Uterus (tissue), 4 donors: ENCODE results near the gene PDGFC. TPM values are rescaled to one million over a fixed set of nuclear protein-coding genes. Genes with fewer than 3 reads are reported as not detected.

Experiments used
- DNase-seq, 2 donors: peaks; one replicate each; pipeline ENCODE4 v3.0.0-alpha.2; 2019 to 2020
- H3K27ac ChIP-seq, 2 donors: fragments of 200-600 bp; sonication (generic); 1 replicate in 1 of 2; 2 replicates in 1 of 2; pipeline ENCODE4 v1.5.1; 2016 to 2018
- H3K27me3 ChIP-seq, 2 donors: fragments of 200-600 bp; sonication (generic); one replicate each; pipeline ENCODE4 v1.5.1; 2018 to 2019; ENCODE audit warnings: control low read depth in 1 of 2
- H3K36me3 ChIP-seq, 2 donors: fragments of 200-600 bp; sonication (generic); one replicate each; pipeline ENCODE4 v1.5.1; 2019; ENCODE audit warnings: control low read depth in 1 of 2
- H3K4me1 ChIP-seq, 2 donors: fragments of 200-600 bp; sonication (generic); one replicate each; pipeline ENCODE4 v1.5.1; 2018 to 2019; ENCODE audit warnings: control low read depth in 1 of 2
- H3K4me3 ChIP-seq, 2 donors: fragments of 200-600 bp; sonication (generic); 1 replicate in 1 of 2; 2 replicates in 1 of 2; pipeline ENCODE4 v1.5.1; 2018 to 2019; ENCODE audit warnings: mild to moderate bottlenecking in 1 of 2
- H3K9me3 ChIP-seq, 2 donors: fragments of 200-600 bp; sonication (generic); one replicate each; pipeline ENCODE4 v1.5.1; 2019; ENCODE audit warnings: control low read depth in 1 of 2
- CTCF ChIP-seq, 4 experiments: fragments of 200-600 bp in 2 of 4; fragments of 450-650 bp in 2 of 4; sonication (generic) in 2 of 4; IDR thresholded peaks; one replicate each; pipeline ENCODE4 v1.5.1; 2016 to 2019; ENCODE audit warnings: antibody characterized with exemption in 4 of 4, mild to moderate bottlenecking in 2 of 4, moderate library complexity in 1 of 4
- POLR2A ChIP-seq, 2 donors: fragments of 450-650 bp; IDR thresholded peaks; one replicate each; pipeline ENCODE4 v1.6.1; 2016; ENCODE audit warnings: antibody characterized with exemption in 2 of 2, mild to moderate bottlenecking in 1 of 2, moderate library complexity in 1 of 2
- intact Hi-C: fragments of 100-400 bp; cut with DNase I; formaldehyde crosslinking; loops from one replicate; pipeline ENCODE4 v1.15.1; 2023; ENCODE audit warnings: low total_unique reads
- total RNA-seq, 4 donors: library from RNA; depleted of rRNA in 3 of 4; stranded (reverse); fragments of >200 nt in 3 of 4; gene quantifications; one replicate each; pipeline versions ENCODE4 v1.1.0 to v1.2.4, GENCODE V29; 2014 to 2023
- donor health status: DM: yes; HTN: yes; CAD: no.

PDGFC gene
- total RNA-seq, 4 donors from 2014 or later: 22.5 to 103 (median 70.2) TPM

GRCh38 chr4:156969911-156970310 lies 1.7 kb downstream of the PDGFC start:
- H3K27ac ChIP-seq: peak overlapping the region; percentile 89 to 95
- no peaks in the 10 kb centered on the region for H3K27me3 ChIP-seq
- H3K36me3 ChIP-seq: no peaks in the 10 kb centered on the region
- H3K9me3 ChIP-seq: no peaks in the 10 kb centered on the region
- TF ChIP-seq POLR2A (IDR thresholded peaks at IDR 0.05) (no peak), CTCF (IDR thresholded peaks at IDR 0.05) (no peak)
- peak overlapping the region; percentile 69 to 70 for H3K4me3 ChIP-seq
- H3K4me1 ChIP-seq: peaks cover 0 to 6% of the 10 kb centered on the region in 2 donors
- DNase-seq: no peak
- intact Hi-C loops: no loop called here

- Histone ChIP-seq H3K36me3 (no peaks in the 10 kb centered on the region), H3K27me3 (no peaks in the 10 kb centered on the region), H3K9me3 (no peaks in the 10 kb centered on the region), H3K4me3 (peak overlapping the region; percentile 69 to 70), H3K27ac (peak overlapping the region; percentile 89 to 95), H3K4me1 (peaks cover 0 to 6% of the 10 kb centered on the region in 2 donors)
- intact Hi-C loops: no loop called here
- no peak for DNase-seq
- TF ChIP-seq CTCF (IDR thresholded peaks at IDR 0.05): no peak
- TF ChIP-seq POLR2A (IDR thresholded peaks at IDR 0.05): no peak
Measured at GRCh38 chr4:156969101-156969500, 2.5 kb downstream of the PDGFC start.

- Histone ChIP-seq H3K27me3 (no peaks in the 10 kb centered on the region), H3K4me3 (peak overlapping the region; percentile 69 to 70), H3K4me1 (peaks cover 0 to 6% of the 10 kb centered on the region in 2 donors), H3K36me3 (no peaks in the 10 kb centered on the region), H3K27ac (peak overlapping the region; percentile 89 to 95), H3K9me3 (no peaks in the 10 kb centered on the region)
- intact Hi-C loops: no loop called here
- DNase-seq: peak; percentile 60 to 81
- TF ChIP-seq CTCF (IDR thresholded peaks at IDR 0.05) (peak; percentile 70 to 82 (median 79)), POLR2A (IDR thresholded peaks at IDR 0.05) (no peak)
Measured at GRCh38 chr4:156968479-156968984, 3.1 kb downstream of the PDGFC start.

GRCh38 chr4:156966836-156967235 lies 4.8 kb downstream of the PDGFC start:
- no peak for TF ChIP-seq CTCF (IDR thresholded peaks at IDR 0.05)
- no peak for TF ChIP-seq POLR2A (IDR thresholded peaks at IDR 0.05)
- no peak for DNase-seq
- Histone ChIP-seq H3K4me1 (peaks cover 0 to 6% of the 10 kb centered on the region in 2 donors), H3K4me3 (no peak overlapping the region), H3K36me3 (no peaks in the 10 kb centered on the region), H3K27me3 (no peaks in the 10 kb centered on the region), H3K27ac (peak overlapping the region; percentile 12 to 29), H3K9me3 (no peaks in the 10 kb centered on the region)
- intact Hi-C loops: no loop called here

- Histone ChIP-seq H3K4me1 (peaks cover 0 to 6% of the 10 kb centered on the region in 2 donors), H3K4me3 (no peak overlapping the region), H3K36me3 (no peaks in the 10 kb centered on the region), H3K27ac (peak overlapping the region; percentile 73 to 82), H3K9me3 (no peaks in the 10 kb centered on the region), H3K27me3 (no peaks in the 10 kb centered on the region)
- no peak for TF ChIP-seq POLR2A (IDR thresholded peaks at IDR 0.05)
- no peak for TF ChIP-seq CTCF (IDR thresholded peaks at IDR 0.05)
- DNase-seq: no peak
- intact Hi-C loops: no loop called here
Measured at GRCh38 chr4:156963419-156963818, 8.2 kb downstream of the PDGFC start.
